ENCODE data around the gene ZNF581. TPM values are rescaled to one million over a fixed set of nuclear protein-coding genes. Genes with fewer than 3 reads are reported as not detected.
A peak's percentile ranks its signal among the peaks of the same experiment; 100 is the strongest.

The ZNF581 gene
- total RNA-seq, 4 donors from 2014 or later = 20.1 to 27.3 (median 22.8) TPM

DNA sequence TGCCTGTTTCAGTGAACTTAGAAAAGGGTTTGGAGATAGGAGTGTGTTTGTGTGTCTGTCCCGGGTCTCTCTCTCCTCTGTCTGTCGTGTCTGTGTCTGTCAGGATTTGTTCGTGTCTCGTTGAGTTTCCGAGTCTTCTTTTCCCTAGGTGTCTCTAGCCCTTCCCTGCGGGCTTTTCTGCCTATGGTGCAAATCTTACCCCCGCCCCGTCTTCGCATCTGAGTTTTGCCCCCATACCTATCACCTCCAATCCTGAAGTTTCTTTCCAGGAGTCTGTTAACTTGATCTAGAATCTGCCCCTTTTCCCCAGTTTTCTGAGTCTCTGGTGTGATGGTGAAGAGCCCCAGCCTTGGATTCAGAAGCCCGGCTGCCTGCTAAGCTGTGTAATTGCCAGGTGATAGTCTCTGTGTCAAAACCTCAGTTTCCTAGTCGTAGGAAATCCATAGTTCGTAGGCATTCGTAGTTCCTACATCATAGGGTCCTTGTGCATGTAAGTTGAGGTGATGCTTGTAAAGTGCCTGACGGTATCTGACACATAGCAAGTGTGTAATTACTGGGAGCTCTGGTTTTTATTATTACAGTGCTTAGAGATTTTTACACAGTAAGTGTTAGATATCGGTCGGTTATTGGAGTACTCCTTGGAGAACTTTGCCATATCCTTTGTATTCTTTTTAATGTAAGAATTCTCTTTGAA is 32.4 kb downstream of the ZNF581 start:
- intact Hi-C loops (cut with DNase I; ENCODE audit: low total_unique reads) = no loop called here
- 10 to 11% methylated on average over 16 of the region's 16 CpGs for WGBS, 2 donors
- DNase-seq (ENCODE audit: low spot score in 2 of 2) = no peak
- peak overlapping the region; percentile 97 for H3K4me3 ChIP-seq (ENCODE audit: low read depth, poor library complexity, severe bottlenecking)
- no peak for TF ChIP-seq POLR2A (IDR thresholded peaks at IDR 0.05)
- TF ChIP-seq, protein P1, sequence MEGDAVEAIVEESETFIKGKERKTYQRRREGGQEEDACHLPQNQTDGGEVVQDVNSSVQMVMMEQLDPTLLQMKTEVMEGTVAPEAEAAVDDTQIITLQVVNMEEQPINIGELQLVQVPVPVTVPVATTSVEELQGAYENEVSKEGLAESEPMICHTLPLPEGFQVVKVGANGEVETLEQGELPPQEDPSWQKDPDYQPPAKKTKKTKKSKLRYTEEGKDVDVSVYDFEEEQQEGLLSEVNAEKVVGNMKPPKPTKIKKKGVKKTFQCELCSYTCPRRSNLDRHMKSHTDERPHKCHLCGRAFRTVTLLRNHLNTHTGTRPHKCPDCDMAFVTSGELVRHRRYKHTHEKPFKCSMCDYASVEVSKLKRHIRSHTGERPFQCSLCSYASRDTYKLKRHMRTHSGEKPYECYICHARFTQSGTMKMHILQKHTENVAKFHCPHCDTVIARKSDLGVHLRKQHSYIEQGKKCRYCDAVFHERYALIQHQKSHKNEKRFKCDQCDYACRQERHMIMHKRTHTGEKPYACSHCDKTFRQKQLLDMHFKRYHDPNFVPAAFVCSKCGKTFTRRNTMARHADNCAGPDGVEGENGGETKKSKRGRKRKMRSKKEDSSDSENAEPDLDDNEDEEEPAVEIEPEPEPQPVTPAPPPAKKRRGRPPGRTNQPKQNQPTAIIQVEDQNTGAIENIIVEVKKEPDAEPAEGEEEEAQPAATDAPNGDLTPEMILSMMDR (IDR thresholded peaks at IDR 0.05) = no peak

DNA sequence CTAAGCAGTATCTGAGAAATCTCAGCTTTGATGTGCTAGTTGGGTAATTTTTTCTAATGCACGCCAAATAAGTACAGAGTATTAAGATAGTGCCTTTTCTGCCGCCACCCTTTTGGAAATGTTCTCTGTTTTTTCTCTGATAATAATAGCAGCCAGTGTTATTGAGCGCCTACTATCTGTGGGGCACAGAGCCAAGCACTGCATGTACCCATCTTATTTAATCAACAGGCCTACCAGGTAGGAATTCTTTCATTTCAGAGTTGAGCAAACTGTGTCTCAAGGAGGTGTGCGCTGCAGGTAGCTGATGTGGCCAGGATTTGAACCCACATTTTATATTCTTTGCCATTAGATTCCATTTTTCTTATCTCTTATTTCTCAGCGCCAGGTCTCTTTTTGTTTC is 32.9 kb downstream of the ZNF581 start:
- intact Hi-C loops (cut with DNase I; ENCODE audit: low total_unique reads) = no loop called here
- no peak for DNase-seq (ENCODE audit: low spot score in 2 of 2)
- no peak overlapping the region for H3K4me3 ChIP-seq (ENCODE audit: low read depth, poor library complexity, severe bottlenecking)
- WGBS, 2 donors = 51 to 58% methylated on average over 5 of the region's 5 CpGs
- no peak for TF ChIP-seq POLR2A (IDR thresholded peaks at IDR 0.05)
- TF ChIP-seq, protein P1 (IDR thresholded peaks at IDR 0.05) = no peak

DNA sequence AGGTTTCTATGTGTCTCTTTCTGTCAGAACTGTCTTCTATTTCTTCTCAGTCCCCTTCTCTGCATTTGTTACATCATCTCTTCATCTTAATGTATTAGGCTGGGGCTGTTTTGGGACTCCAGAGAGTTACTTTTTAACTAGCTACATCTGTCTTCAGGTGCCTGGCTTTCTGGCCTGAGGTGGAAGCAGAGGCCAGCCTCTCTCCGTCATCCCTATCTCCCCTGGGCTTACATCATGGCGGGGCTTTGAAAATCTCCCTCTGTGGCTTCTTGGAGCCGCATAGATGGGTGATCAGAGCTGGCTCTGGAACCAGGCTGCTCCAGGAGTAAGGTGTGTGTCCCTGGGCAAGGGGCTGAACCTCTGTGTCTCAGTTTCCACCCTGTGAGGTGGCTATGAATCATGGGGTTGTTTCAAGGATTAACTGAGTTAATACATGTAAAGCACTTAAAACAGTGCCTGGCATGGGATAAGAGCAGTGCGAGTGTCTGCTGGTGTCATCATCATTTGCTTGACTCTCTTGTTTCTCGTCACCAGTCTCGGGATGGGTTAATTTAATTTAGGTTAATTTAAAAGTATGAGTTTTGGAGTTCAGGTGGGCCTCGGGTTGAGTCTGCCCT is 33.5 kb downstream of the ZNF581 start:
- no peak overlapping the region for H3K4me3 ChIP-seq (ENCODE audit: low read depth, poor library complexity, severe bottlenecking)
- DNase-seq (ENCODE audit: low spot score in 2 of 2) = no peak
- 71 to 75% methylated on average over 7 of the region's 7 CpGs for WGBS, 2 donors
- intact Hi-C loops (cut with DNase I; ENCODE audit: low total_unique reads) = no loop called here
- TF ChIP-seq, protein P1 (IDR thresholded peaks at IDR 0.05) = no peak
- TF ChIP-seq POLR2A (IDR thresholded peaks at IDR 0.05) = no peak

DNA sequence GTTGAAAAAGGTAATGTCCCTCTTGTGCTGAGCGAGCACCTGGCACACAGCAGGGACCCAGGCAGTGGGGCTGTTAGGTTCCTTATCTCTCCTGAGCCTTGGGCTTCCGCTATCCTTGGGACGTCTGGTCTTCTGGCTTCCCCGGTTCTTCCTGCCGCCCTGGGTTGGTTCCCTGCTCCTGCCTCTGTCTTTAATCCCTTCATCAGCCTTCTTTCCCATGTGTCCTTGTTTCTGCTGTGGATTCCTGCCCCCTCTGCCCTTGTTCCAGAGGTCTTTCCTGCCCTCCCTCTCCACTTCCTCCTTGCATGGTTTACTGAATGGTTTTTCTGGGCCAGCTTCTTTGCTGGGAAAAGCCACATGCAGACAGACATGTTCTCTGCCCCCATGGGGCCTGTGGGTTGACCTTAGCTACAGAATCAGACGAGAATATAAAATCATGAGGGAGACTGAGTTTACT is 34.2 kb downstream of the ZNF581 start:
- TF ChIP-seq, protein P1 (IDR thresholded peaks at IDR 0.05) = no peak
- no peak for TF ChIP-seq POLR2A (IDR thresholded peaks at IDR 0.05)
- no peak for DNase-seq (ENCODE audit: low spot score in 2 of 2)
- WGBS, 2 donors = 66 to 67% methylated on average over 6 of the region's 6 CpGs
- no peak overlapping the region for H3K4me3 ChIP-seq (ENCODE audit: low read depth, poor library complexity, severe bottlenecking)
- intact Hi-C loops (cut with DNase I; ENCODE audit: low total_unique reads) = no loop called here

DNA sequence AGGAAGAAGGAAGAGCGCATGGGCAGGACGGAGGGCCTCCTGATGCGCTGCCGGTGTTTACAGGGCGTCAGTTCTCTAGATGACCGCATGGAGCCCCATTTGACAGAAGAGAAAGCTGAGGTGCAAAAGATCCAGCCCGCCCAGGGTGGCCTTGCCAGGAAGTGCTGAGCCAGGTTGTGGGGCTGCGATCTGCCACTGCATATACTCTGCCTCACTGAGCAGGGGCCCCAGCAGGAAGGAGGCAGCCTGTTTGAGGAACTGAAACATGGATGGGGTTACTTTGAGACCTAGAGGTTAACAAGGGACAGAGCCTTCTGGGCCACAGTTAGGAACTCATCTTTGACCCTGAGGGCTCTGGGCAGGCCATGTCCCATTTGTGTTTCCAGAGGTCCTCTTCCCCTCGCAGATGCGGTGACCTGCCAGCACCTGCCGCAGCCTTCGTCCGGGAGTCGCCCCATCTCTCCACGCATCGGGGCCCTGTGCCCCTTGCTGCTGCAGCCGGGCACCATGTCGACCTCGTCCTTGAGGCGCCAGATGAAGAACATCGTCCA is 34.7 kb downstream of the ZNF581 start:
- no peak for TF ChIP-seq POLR2A (IDR thresholded peaks at IDR 0.05)
- TF ChIP-seq, protein P1 (IDR thresholded peaks at IDR 0.05) = no peak
- 89 to 93% methylated on average over 17 to 21 of the region's 21 CpGs for WGBS, 2 donors
- no peak for DNase-seq (ENCODE audit: low spot score in 2 of 2)
- intact Hi-C loops (cut with DNase I; ENCODE audit: low total_unique reads) = no loop called here
- no peak overlapping the region for H3K4me3 ChIP-seq (ENCODE audit: low read depth, poor library complexity, severe bottlenecking)
